Measurements from ENCODE around the gene KCNK13. TPM values are rescaled to one million over a fixed set of nuclear protein-coding genes. Genes with fewer than 3 reads are reported as not detected.

The KCNK13 gene
- total and polyA plus RNA-seq, 2 of the 13 experiments (the other 11 are each of a cell fraction or from before 2014, with no cell fraction given) = 0.08 to 0.29 TPM

- no peak for TF ChIP-seq GFI1 (CRISPR knock-in tag; IDR thresholded peaks at IDR 0.05; ENCODE audit: borderline replicate concordance)
Measured at GRCh38 chr14:90039253-90040010, 22.4 kb upstream of the KCNK13 start (continued).

- in situ Hi-C loops (cut with HindIII; ENCODE audit: extremely low pct_ligation_motif_present, low pct_unique_long_range_greater_than_20kb) = no loop called here
- WGBS (ENCODE audit: low lambda C conversion rate) = 97% methylated on average over 3 of the region's 3 CpGs
- TF ChIP-seq SCMH1 (CRISPR knock-in tag; IDR thresholded peaks at IDR 0.05; ENCODE audit: borderline replicate concordance) (no peak), RERE (CRISPR knock-in tag; IDR thresholded peaks at IDR 0.05; ENCODE audit: low read depth) (no peak), REXO4 (CRISPR knock-in tag; IDR thresholded peaks at IDR 0.05; ENCODE audit: borderline replicate concordance) (no peak), FOXP4 (CRISPR knock-in tag; IDR thresholded peaks at IDR 0.05) (no peak), KAT8 (CRISPR knock-in tag; IDR thresholded peaks at IDR 0.05) (no peak), ZBTB43 (CRISPR knock-in tag; conservative IDR thresholded peaks at IDR 0.05) (no peak), ZNF136 (CRISPR knock-in tag; IDR thresholded peaks at IDR 0.05; ENCODE audit: low read depth) (no peak), BRF2 (CRISPR knock-in tag; IDR thresholded peaks at IDR 0.05) (no peak), TRIM24 (CRISPR knock-in tag; IDR thresholded peaks at IDR 0.05) (no peak), CCAR2 (optimal IDR thresholded peaks at IDR 0.05; ENCODE audit: low read depth, low read length) (no peak), ZFP36L1 (CRISPR knock-in tag; IDR thresholded peaks at IDR 0.05) (no peak)
Measured at GRCh38 chr14:90040411-90040810, 21.4 kb upstream of the KCNK13 start.

More at GRCh38 chr14:90040411-90040810, 21.4 kb upstream of the KCNK13 start:
- no peak overlapping the region for H2AFZ ChIP-seq (ENCODE audit: low read length)
- H4K20me1 ChIP-seq (ENCODE audit: insufficient read depth, low read length) = no peaks in the 10 kb centered on the region
- ChIA-PET CTCF (ENCODE audit: low intra/inter-chr PET ratio, low total read pairs) (no interaction called here), POLR2A (no interaction called here)
- DNase-seq (ENCODE audit: low spot score) = no peak
- no peaks in the 10 kb centered on the region for H3K9me3 ChIP-seq (ENCODE audit: low read length)
- no peak for ATAC-seq
- no peak for FAIRE-seq
- no peak overlapping the region for H3K4me2 ChIP-seq (ENCODE audit: low read depth, low read length)
- H3K79me2 ChIP-seq (ENCODE audit: insufficient read depth, low read length) = no peaks in the 10 kb centered on the region
- H3K27ac ChIP-seq (ENCODE audit: extremely low read length, insufficient read depth, low read length) = no peak overlapping the region
- H3K36me3 ChIP-seq (replicated peaks in 1 of 2; ENCODE audit: control insufficient read depth in 1 of 2, insufficient read depth in 2 of 2, low read length in 2 of 2) = peaks cover 2 to 14% of the 10 kb centered on the region in 2 experiments; a peak in 4 of 5 replicates
- no peak overlapping the region for H3K9ac ChIP-seq (ENCODE audit: insufficient read depth, low read depth, low read length)
- intact Hi-C loops (cut with micrococcal nuclease; ENCODE audit: unreplicated experiment) = no loop called here
- H3K4me3 ChIP-seq (replicated peaks in 1 of 3; ENCODE audit: insufficient read depth in 1 of 3, low read depth in 2 of 3, low read length in 3 of 3) = no peak overlapping the region
- no TSS peak for BruUV-seq (replicated peaks)
- H3K27me3 ChIP-seq (ENCODE audit: control insufficient read depth in 1 of 2, insufficient read depth in 2 of 2, low read length in 2 of 2) = no peaks in the 10 kb centered on the region
- peaks cover 7% of the 10 kb centered on the region for H3K4me1 ChIP-seq (ENCODE audit: insufficient read depth, low read length)

Measured in HepG2 (cell line).